Kidney (tissue), 14 donors: ENCODE data around the gene CCDC170. TPM values are rescaled to one million over a fixed set of nuclear protein-coding genes. Genes with fewer than 3 reads are reported as not detected.

Experiments
- DNase-seq, 5 donors: peaks; one replicate each; pipeline ENCODE4 v3.0.0-alpha.2; 2013 to 2020
- FAIRE-seq: peaks from 2 replicates; lab custom pipeline; 2012; peaks lifted over from hg19 to GRCh38; lab: Jason Lieb, UNC
- H3K27ac ChIP-seq, 2 donors: one replicate each; pipeline ENCODE4 v1.7.0; 2013; ENCODE audit warnings: low read depth in 2 of 2, low read length in 2 of 2, inconsistent platforms in 1 of 2
- H3K27me3 ChIP-seq: one replicate; pipeline ENCODE4 v1.7.1; 2013; ENCODE audit warnings: low read length, inconsistent platforms; ENCODE audit not compliant: control insufficient read depth, insufficient read depth
- H3K36me3 ChIP-seq, 3 donors: one replicate each; pipeline versions ENCODE4 v1.7.0 to v1.7.1; 2013; ENCODE audit warnings: low read length in 3 of 3, control low read depth in 1 of 3, inconsistent platforms in 1 of 3; ENCODE audit not compliant: insufficient read depth in 3 of 3, control insufficient read depth in 2 of 3
- H3K4me1 ChIP-seq, 3 donors: one replicate each; pipeline versions ENCODE4 v1.7.0 to v1.7.1; 2013; ENCODE audit warnings: low read length in 3 of 3, inconsistent platforms in 1 of 3, low read depth in 1 of 3; ENCODE audit not compliant: control insufficient read depth in 2 of 3, insufficient read depth in 2 of 3
- H3K4me3 ChIP-seq, 3 donors: one replicate each; pipeline versions ENCODE4 v1.7.0 to v1.8.1; 2013; ENCODE audit warnings: low read length in 3 of 3, control low read depth in 1 of 3, inconsistent platforms in 1 of 3
- H3K9ac ChIP-seq, 3 donors: one replicate each; pipeline versions ENCODE4 v1.7.0 to v1.7.1; 2013; ENCODE audit warnings: low read length in 3 of 3, control low read depth in 1 of 3, inconsistent platforms in 1 of 3
- H3K9me3 ChIP-seq, 3 donors: one replicate each; pipeline versions ENCODE4 v1.7.0 to v1.7.1; 2013; ENCODE audit warnings: low read length in 3 of 3, control low read depth in 1 of 3, inconsistent platforms in 1 of 3; ENCODE audit not compliant: control insufficient read depth in 2 of 3, insufficient read depth in 1 of 3
- intact Hi-C: fragments of 100-400 bp; cut with DNase I; formaldehyde crosslinking; loops from one replicate; pipeline ENCODE4 v1.11.1; 2022
- polyA plus RNA-seq: library from polyadenylated mRNA; stranded (reverse); fragments of 350-450 nt; fragmentation: Illumina TruSeq; extraction: RNeasy Lipid Tissue Mini Kit (QIAGEN cat#74804); gene quantifications from one replicate; pipeline ENCODE4 v1.2.3, GENCODE V29; 2014; ENCODE audit warnings: low read depth, low replicate concordance; ENCODE audit not compliant: insufficient read depth
- total RNA-seq: library from RNA; stranded (reverse); fragmentation: NEBNext Ultra II Directional; extraction: Animal tissue kit (Norgen Biotek cat#: 25700); gene quantifications from one replicate; pipeline ENCODE4 v1.2.1, GENCODE V29; 2021
- TF ChIP-seq, protein P1 (sequence below): IDR thresholded peaks from 3 replicates; pipeline ENCODE4 v1.5.1; 2012; ENCODE audit warnings: mild to moderate bottlenecking, moderate library complexity, borderline replicate concordance; ENCODE audit not compliant: insufficient read depth; ENCODE audit errors: extremely low read depth
- donor health status: control.
- donor health status: control.
- donor health status: control.
- donor health status: control.
- donor health status: control.
- donor health status: DM: yes; HTN: yes; CAD: no.
- donor health status: Normal renal cell carcinoma (clear cell type).

The CCDC170 gene
- total and polyA plus RNA-seq, 2 donors from 2014 or later, result 0.34 to 2.1 TPM

DNA sequence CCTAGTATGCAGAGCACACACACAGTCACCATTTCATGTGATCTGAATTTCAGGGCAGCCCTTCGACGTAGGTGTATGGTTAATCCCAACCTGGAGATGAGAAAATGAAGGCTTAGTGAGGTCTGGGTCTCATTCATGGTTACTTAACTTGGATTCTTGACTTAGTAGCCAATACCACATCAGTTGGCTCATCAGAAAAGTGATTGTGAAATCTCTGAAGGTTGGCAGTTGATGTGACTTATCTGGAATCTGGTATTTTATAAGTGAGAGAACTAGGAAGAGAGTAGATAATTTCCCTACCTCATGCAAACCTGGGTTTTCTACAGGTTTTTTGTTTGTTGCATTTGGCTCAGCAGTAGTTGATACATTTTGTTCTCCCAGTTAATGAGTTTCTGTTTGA is 123.7 kb downstream of the CCDC170 start:
- H3K36me3 ChIP-seq, result no peaks in the 10 kb centered on the region
- H3K9ac ChIP-seq, result no peak overlapping the region
- FAIRE-seq (no peak), DNase-seq (no peak)
- no peaks in the 10 kb centered on the region for H3K9me3 ChIP-seq
- no peaks in the 10 kb centered on the region for H3K27me3 ChIP-seq
- no peak overlapping the region for H3K4me3 ChIP-seq
- H3K27ac ChIP-seq, result no peak overlapping the region
- no peaks in the 10 kb centered on the region for H3K4me1 ChIP-seq
- intact Hi-C loops, result no loop called here
- TF ChIP-seq, protein P1, sequence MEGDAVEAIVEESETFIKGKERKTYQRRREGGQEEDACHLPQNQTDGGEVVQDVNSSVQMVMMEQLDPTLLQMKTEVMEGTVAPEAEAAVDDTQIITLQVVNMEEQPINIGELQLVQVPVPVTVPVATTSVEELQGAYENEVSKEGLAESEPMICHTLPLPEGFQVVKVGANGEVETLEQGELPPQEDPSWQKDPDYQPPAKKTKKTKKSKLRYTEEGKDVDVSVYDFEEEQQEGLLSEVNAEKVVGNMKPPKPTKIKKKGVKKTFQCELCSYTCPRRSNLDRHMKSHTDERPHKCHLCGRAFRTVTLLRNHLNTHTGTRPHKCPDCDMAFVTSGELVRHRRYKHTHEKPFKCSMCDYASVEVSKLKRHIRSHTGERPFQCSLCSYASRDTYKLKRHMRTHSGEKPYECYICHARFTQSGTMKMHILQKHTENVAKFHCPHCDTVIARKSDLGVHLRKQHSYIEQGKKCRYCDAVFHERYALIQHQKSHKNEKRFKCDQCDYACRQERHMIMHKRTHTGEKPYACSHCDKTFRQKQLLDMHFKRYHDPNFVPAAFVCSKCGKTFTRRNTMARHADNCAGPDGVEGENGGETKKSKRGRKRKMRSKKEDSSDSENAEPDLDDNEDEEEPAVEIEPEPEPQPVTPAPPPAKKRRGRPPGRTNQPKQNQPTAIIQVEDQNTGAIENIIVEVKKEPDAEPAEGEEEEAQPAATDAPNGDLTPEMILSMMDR, result no peak

DNA sequence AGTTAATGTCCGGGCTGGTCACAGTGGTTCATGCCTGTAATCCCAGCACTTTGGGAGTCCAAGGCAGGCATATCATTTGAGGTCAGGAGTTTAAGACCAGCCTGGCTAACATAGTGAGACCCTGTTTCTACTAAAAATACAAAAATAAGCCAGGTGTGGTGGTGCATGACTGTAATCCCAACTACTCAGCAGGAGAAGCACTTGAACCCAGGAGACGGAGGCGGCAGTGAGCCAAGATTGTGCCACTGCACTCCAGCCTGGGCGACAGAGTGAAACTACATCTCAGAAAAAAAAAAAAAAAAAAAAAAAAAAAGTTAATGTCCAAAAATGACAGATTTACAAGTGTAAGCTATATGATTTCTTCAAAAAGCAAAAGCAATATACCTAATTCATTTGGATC is 124.9 kb downstream of the CCDC170 start:
- FAIRE-seq, result no peak

DNA sequence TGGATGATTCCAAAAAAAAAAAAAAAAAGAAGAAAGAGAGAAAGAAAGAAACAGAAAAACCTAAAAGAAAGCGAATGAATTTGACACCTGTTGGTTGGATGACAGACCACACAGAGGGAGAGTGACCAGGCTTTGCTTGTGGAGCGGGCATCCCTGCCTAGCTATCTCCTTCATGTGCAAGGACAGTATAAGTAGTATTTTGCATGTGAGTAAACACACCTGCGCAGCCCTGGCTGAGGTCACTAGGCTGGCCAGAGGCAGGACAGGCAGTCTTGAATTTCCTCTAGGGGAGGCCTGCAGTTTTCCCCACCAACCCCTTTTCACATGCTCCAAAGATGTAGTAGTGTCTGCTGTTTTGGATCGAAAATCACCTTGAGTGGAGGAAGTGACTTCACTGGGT is 126.4 kb downstream of the CCDC170 start:
- Histone ChIP-seq H3K36me3 (no peaks in the 10 kb centered on the region), H3K4me3 (no peak overlapping the region), H3K27ac (no peak overlapping the region), H3K9ac (no peak overlapping the region), H3K9me3 (no peaks in the 10 kb centered on the region), H3K4me1 (no peaks in the 10 kb centered on the region), H3K27me3 (no peaks in the 10 kb centered on the region)
- no peak for FAIRE-seq
- no peak for DNase-seq
- intact Hi-C loops, result no loop called here
- TF ChIP-seq, protein P1, result no peak

More for the DNA sequence above, 124.9 kb downstream of the CCDC170 start:
- H3K9me3 ChIP-seq, result no peaks in the 10 kb centered on the region
- no peak overlapping the region for H3K27ac ChIP-seq
- H3K4me1 ChIP-seq, result no peaks in the 10 kb centered on the region
- intact Hi-C loops, result no loop called here
- TF ChIP-seq, protein P1, result no peak
- no peak for DNase-seq
- no peaks in the 10 kb centered on the region for H3K36me3 ChIP-seq
- no peak overlapping the region for H3K9ac ChIP-seq
- no peak overlapping the region for H3K4me3 ChIP-seq
- H3K27me3 ChIP-seq, result no peaks in the 10 kb centered on the region

DNA sequence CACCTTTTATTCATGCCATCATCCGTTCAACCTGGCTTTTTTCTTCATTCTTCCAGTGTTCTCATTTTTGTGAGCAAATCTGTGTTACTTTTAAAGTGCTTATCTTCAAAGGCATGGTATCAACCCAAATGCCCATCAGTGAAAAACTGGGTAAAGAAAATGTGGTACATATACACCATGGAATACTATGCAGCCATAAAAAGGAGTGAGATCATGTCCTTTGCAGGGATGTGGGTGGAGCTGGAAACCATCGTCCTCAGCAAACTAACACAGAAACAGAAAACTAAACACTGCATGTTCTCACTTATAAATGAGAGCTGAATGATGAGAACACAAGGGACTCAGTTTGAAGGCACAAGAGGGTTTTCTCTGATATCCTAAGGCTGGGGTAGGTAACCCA is 130.3 kb downstream of the CCDC170 start:
- Histone ChIP-seq H3K36me3 (no peaks in the 10 kb centered on the region), H3K9me3 (no peaks in the 10 kb centered on the region), H3K9ac (no peak overlapping the region), H3K27ac (no peak overlapping the region), H3K27me3 (no peaks in the 10 kb centered on the region), H3K4me1 (no peaks in the 10 kb centered on the region), H3K4me3 (no peak overlapping the region)
- FAIRE-seq (no peak), DNase-seq (no peak)
- intact Hi-C loops, result no loop called here
- TF ChIP-seq, protein P1, result no peak
